Measurements from ENCODE around the gene ANKRD42.
"Not testable (repeated sequence)": the region's sequence is repeated elsewhere in the genome, so short reads cannot be mapped to it uniquely, and the experiment has no call there.

ANKRD42 gene

GRCh38 chr11:83259559-83259958 lies 66.0 kb downstream of the ANKRD42 start:
- CTCF ChIA-PET: interaction anchor here (3.7 kb wide), 1 partner anchor 9 kb away, joined by 34 read pairs; no protein-coding TSS in a partner anchor
- no peak for DNase-seq (ENCODE audit: extremely low spot score)
- no peak for TF ChIP-seq CTCF (IDR thresholded peaks at IDR 0.05; ENCODE audit: control extremely low read depth, extremely low read depth, low read depth, missing control alignments)
- POLR2A ChIA-PET: no interaction called here

GRCh38 chr11:83265331-83265730 lies 71.8 kb downstream of the ANKRD42 start:
- DNase-seq (ENCODE audit: extremely low spot score): no peak
- POLR2A ChIA-PET: no interaction called here
- no peak for TF ChIP-seq CTCF (IDR thresholded peaks at IDR 0.05; ENCODE audit: control extremely low read depth, extremely low read depth, low read depth, missing control alignments)
- CTCF ChIA-PET: interaction anchor here (1.4 to 2.8 kb wide), 2 partner anchors 15 to 28 kb away, joined by 3 to 11 read pairs; no protein-coding TSS in a partner anchor

- POLR2A ChIA-PET; DNase-seq (ENCODE audit: extremely low spot score): not testable (repeated sequence)
- CTCF ChIA-PET: interaction anchor here (1.0 kb wide), 1 partner anchor 13 kb away, joined by 3 read pairs; no protein-coding TSS in a partner anchor
Observed at GRCh38 chr11:83269080-83269479, 75.6 kb downstream of the ANKRD42 start.

- CTCF ChIA-PET; DNase-seq (ENCODE audit: extremely low spot score); POLR2A ChIA-PET: not testable (repeated sequence)
Observed at GRCh38 chr11:83271734-83272133, 78.2 kb downstream of the ANKRD42 start.

GRCh38 chr11:83272627-83273026 lies 79.1 kb downstream of the ANKRD42 start:
- ChIA-PET POLR2A (no interaction called here), CTCF (interaction anchor here (1.2 to 3.3 kb wide), 3 partner anchors 23 to 406 kb away, joined by 3 to 13 read pairs (median 4); no protein-coding TSS in a partner anchor)
- no peak for DNase-seq (ENCODE audit: extremely low spot score)
- TF ChIP-seq CTCF (IDR thresholded peaks at IDR 0.05; ENCODE audit: control extremely low read depth, extremely low read depth, low read depth, missing control alignments): no peak

- POLR2A ChIA-PET: no interaction called here
- no peak for TF ChIP-seq CTCF (IDR thresholded peaks at IDR 0.05; ENCODE audit: control extremely low read depth, extremely low read depth, low read depth, missing control alignments)
- CTCF ChIA-PET: interaction anchor here (0.8 to 3.3 kb wide), 6 partner anchors 9 to 409 kb away, joined by 3 to 13 read pairs (median 6); partner anchors contain the start of gene CCDC90B
- DNase-seq (ENCODE audit: extremely low spot score): no peak
Observed at GRCh38 chr11:83275888-83276641, 82.6 kb downstream of the ANKRD42 start.

GRCh38 chr11:83278351-83278750 lies 84.8 kb downstream of the ANKRD42 start:
- DNase-seq (ENCODE audit: extremely low spot score): no peak
- no peak for TF ChIP-seq CTCF (IDR thresholded peaks at IDR 0.05; ENCODE audit: control extremely low read depth, extremely low read depth, low read depth, missing control alignments)
- ChIA-PET CTCF (interaction anchor here (1.1 to 1.4 kb wide), 2 partner anchors 15 to 28 kb away, joined by 3 read pairs; no protein-coding TSS in a partner anchor), POLR2A (no interaction called here)
